Measurements from ENCODE around the gene HIBADH. TPM values are rescaled to one million over a fixed set of nuclear protein-coding genes. Genes with fewer than 3 reads are reported as not detected.

Gene HIBADH
- total RNA-seq, 1 experiment from 2014 or later: 31.2 TPM

- in situ Hi-C loops (cut with HindIII; ENCODE audit: low pct_unique_long_range_greater_than_20kb, low sequenced_read_pairs): no loop called here
Observed at GRCh38 chr7:27656724-27657123, 6.0 kb downstream of the HIBADH start.

GRCh38 chr7:27655184-27655583 lies 7.5 kb downstream of the HIBADH start:
- no peaks in the 10 kb centered on the region for H3K27me3 ChIP-seq (ENCODE audit: control insufficient read depth, insufficient read depth, low read length)
- no peak overlapping the region for H3K27ac ChIP-seq (ENCODE audit: low read length)
- ATAC-seq (no peak), DNase-seq (ENCODE audit: low read depth, low spot score) (no peak)
- H3K4me3 ChIP-seq (ENCODE audit: low read depth in 2 of 2, low read length in 2 of 2): no peak overlapping the region
- intact Hi-C loops (cut with micrococcal nuclease; ENCODE audit: unreplicated experiment): no loop called here
- H3K36me3 ChIP-seq (ENCODE audit: control insufficient read depth, insufficient read depth, low read length): no peaks in the 10 kb centered on the region; the same call in 1 of the 2 replicates
- H3K4me1 ChIP-seq (ENCODE audit: control insufficient read depth, insufficient read depth, low read length): no peaks in the 10 kb centered on the region
- no peak for TF ChIP-seq SIN3A (IDR thresholded peaks at IDR 0.05; ENCODE audit: borderline replicate concordance, insufficient read depth, low read depth, low read length)
- TF ChIP-seq REST (IDR thresholded peaks at IDR 0.05; ENCODE audit: insufficient read depth in 1 of 2, low read depth in 2 of 2, low read length in 1 of 2): no peak
- TF ChIP-seq TCF7L2 (IDR thresholded peaks at IDR 0.05; ENCODE audit: low read depth, low read length): no peak
- TF ChIP-seq CTCF (IDR thresholded peaks at IDR 0.05): no peak
- TF ChIP-seq POLR2AphosphoS5 (IDR thresholded peaks at IDR 0.05; ENCODE audit: low read depth, low read length): no peak
- ChIA-PET CTCF (no interaction called here), POLR2A (no interaction called here)
- in situ Hi-C loops (cut with HindIII; ENCODE audit: low pct_unique_long_range_greater_than_20kb, low sequenced_read_pairs): no loop called here
- no TSS peak for BruUV-seq (replicated peaks)
- H3K9me3 ChIP-seq (ENCODE audit: control insufficient read depth, insufficient read depth, low read depth, low read length): no peaks in the 10 kb centered on the region

More at GRCh38 chr7:27656724-27657123, 6.0 kb downstream of the HIBADH start:
- no peaks in the 10 kb centered on the region for H3K27me3 ChIP-seq (ENCODE audit: control insufficient read depth, insufficient read depth, low read length)
- ChIA-PET POLR2A (no interaction called here), CTCF (no interaction called here)
- no TSS peak for BruUV-seq (replicated peaks)
- no peaks in the 10 kb centered on the region for H3K9me3 ChIP-seq (ENCODE audit: control insufficient read depth, insufficient read depth, low read depth, low read length)
- intact Hi-C loops (cut with micrococcal nuclease; ENCODE audit: unreplicated experiment): no loop called here
- no peak overlapping the region for H3K27ac ChIP-seq (ENCODE audit: low read length)
- H3K36me3 ChIP-seq (ENCODE audit: control insufficient read depth, insufficient read depth, low read length): no peaks in the 10 kb centered on the region; the same call in 1 of the 2 replicates
- H3K4me3 ChIP-seq (ENCODE audit: low read depth in 2 of 2, low read length in 2 of 2): no peak overlapping the region
- no peak for TF ChIP-seq TCF7L2 (IDR thresholded peaks at IDR 0.05; ENCODE audit: low read depth, low read length)
- TF ChIP-seq POLR2AphosphoS5 (IDR thresholded peaks at IDR 0.05; ENCODE audit: low read depth, low read length): no peak
- TF ChIP-seq SIN3A (IDR thresholded peaks at IDR 0.05; ENCODE audit: borderline replicate concordance, insufficient read depth, low read depth, low read length): no peak
- no peak for TF ChIP-seq REST (IDR thresholded peaks at IDR 0.05; ENCODE audit: insufficient read depth in 1 of 2, low read depth in 2 of 2, low read length in 1 of 2)
- TF ChIP-seq CTCF (IDR thresholded peaks at IDR 0.05): no peak
- peaks cover 3% of the 10 kb centered on the region; the same call in 1 of the 2 replicates for H3K4me1 ChIP-seq (ENCODE audit: control insufficient read depth, insufficient read depth, low read length)
- no peak for DNase-seq (ENCODE audit: low read depth, low spot score)
- no peak for ATAC-seq

Data from Panc1 (cell line).